HG03558 (cell line): ENCODE measurements around the gene CACNA1C.

Experiments
- ATAC-seq: cut with Tn5 transposase; IDR thresholded peaks from one replicate; pipeline ENCODE4 v1.9.1; 2021; ENCODE audit warnings: moderate number of reproducible peaks; ENCODE audit not compliant: unreplicated experiment; ENCODE audit errors: extremely low read depth

Gene CACNA1C

DNA sequence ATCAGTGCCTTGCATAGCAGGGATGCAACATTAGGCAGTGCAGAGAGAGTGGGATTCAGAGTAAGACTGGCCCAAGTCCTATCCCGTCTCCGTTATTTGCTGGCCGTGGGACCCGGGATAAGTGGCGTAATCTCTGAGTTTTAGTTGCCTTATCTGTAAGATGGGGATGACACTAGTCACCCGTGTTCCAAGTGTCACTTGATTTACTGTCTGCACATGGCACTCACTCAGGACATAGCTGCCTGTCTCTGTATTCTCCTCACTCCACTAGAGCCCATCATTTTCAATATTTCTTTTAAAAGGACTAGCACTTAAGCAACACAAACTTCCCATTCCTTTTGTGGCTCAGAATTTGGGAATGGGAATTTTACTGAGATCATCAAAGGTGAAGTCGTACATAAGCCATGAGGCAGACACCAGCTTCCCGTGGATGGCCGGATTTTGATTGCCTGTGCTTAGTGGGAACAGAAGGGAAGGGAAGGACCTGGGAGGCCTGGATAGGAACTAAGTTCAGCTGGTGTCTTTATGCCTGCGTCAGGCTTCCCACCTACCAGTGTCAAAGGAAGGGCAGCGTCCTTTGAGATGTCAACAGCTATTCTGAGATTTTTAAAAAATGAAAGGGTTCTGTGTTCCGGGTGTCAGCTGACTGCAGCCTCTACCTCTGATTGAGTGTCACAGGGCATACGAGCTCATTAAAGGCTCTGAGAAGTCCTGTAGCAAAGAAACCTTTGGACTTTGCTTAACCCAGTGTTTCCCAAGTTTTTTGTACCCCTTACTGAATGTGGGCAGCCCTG, 361.4 kb downstream of the CACNA1C start:
- ATAC-seq: no peak

DNA sequence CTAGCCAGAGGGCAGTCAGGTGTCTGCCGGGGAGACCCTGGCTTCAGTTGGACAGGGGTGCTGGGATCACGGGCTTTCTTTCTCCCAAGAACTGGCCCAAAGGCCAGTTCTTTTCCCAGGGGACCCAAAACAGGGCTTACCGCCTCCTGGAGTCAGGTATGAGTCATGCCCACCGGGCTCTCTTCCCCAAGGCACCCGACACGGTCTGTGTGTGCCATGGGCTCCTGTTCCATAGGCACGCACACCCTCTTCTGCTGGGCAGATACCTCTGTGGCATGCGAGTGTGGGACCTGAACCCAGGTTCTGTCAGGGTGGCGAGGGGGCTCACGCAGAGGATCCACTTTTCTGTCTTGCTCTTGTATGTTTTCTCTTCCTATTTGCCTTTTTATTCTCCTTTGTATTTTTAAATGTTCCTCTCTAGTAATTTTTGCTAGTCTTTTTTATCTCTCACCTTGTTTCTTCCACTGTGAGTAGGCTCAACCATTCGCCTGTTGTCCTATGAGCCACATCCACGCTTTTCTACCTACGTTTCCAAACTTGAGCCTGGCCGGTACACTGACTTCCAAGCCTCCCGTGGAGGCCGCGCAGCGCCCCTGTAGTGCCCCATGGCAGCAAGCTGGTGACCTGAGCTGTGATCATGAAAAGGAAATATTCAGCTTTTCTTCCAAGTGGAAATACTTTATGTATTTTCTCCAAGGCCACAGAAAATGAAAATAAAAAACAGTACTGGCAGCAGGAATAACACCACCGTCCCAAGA, 362.2 kb downstream of the CACNA1C start:
- no peak for ATAC-seq

DNA sequence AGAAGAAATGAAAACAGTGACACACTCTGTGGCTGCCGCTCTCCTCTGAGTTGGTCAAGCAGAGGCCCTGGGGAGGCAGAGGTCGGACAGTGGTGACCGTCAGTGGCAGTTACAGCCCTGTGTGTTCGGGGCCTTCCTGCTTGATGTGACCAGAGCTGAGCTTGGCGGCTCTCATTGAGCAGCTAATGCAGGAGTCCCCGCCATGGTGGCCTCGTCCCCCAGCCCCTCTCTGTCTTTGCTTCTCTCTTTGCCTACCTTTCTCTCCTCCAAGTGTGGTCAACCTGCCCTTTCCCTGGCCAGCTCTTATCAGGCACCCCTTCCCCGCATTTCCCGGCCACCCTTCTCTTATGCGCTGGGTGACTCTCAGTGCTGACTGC, 362.8 kb downstream of the CACNA1C start:
- no peak for ATAC-seq

DNA sequence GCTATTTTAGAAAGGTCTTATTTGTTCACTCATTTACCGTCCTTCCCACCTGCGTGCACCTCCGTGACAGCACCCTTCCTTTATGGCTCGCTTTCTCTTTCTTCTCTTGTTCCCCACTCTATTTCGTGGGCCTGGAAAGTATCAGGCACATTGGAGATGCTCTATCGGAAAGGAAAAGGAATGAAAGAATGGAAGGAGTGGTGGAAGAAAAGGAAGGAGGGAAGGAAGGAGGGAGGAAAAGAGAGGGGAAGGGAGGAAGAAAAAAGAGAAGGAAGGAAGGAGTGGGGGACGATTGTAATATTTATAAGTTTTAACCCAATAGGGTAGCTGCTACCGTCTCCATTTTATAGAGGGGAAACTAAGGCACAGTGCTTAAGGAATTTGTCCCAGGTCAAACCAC, 363.4 kb downstream of the CACNA1C start:
- no peak for ATAC-seq

DNA sequence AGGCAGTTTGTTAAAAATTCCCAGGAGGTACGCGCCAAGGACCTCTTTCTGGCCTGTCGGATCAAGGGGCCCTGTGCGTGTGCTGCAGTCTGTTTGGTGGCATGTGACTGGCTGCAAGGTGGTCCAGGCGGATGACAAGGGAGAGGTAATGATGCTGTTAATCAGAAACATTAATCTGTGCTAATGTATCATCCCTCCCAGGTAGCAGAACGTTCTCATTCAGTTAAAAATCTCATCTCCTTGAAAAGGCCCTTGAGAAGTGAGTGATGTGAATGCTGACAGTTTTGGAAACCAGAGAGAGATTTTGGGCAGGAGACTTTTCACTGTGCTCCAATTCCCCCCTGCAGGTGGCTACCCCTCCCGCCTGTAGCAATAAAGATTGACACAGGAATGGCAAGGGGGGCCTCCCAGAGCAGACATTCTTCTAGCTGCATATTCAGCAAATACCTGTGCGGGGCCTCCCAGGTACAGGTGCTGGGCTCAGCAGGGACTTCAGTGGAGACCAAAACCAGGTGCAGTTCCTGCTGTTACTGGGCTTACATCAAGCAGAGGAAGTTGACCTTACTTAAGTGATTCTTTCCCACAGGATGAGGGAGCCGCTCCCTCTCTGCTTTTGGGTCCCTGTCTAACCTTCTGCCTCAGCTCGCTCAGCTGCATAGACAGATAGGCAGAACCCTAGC, 364.8 kb downstream of the CACNA1C start:
- ATAC-seq: no peak

DNA sequence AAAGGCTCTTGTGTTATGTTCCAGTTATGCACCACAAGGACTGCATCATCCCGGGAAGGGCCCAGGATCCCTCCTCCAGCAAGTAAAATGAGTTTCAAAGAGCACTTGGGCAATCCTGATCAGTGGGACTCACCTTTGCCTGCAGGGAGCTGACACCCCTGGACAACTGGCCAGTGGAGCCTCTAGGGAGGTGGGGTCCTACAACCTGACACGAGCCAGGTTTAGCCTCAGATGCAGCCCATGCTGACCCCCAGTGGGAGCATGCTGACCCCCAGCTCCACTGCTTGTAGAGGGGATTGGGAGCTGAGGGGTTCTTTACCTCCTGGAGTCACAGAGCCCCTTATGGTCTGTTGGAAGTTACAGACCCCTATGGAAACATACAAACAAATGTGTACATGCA, 365.8 kb downstream of the CACNA1C start:
- no peak for ATAC-seq

DNA sequence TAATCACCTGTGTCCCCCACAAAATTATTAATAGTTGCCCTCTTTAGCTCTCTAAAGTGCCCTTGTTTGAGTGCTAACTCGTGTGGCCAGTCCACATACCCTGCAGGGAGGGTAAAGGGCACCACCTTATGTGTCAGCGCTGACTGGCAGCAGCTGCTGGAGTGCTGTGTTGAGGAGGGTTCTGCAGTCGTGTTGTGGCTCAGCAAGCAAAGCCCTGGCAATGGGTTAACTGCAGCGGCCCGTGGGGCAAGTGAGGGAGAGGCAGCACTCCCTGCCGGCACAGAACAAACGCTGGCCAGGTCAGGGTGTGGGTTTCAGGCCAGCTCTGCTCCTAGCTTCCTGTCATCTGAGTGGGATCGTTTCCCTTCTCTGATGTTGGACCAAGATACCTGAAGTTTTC, 369.8 kb downstream of the CACNA1C start:
- ATAC-seq: no peak

DNA sequence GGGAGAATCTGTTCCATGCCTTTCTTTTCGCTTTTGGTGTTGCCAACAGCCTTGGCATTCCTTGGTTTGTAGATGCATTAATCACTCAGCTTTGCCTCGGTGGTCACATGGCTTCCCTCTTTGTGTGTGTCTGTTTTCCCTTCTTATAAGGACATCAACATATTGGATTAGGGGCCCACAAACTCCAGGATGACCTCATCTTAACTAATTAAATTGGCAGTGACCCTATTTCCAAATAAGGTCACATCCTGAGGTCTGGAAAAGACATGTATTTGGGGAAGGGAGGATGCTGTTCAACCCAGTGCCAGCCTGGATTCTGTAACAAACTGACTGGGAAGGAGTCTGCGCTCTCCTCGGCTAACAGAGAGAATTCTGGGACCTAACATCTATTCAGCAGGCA, 376.2 kb downstream of the CACNA1C start:
- no peak for ATAC-seq

DNA sequence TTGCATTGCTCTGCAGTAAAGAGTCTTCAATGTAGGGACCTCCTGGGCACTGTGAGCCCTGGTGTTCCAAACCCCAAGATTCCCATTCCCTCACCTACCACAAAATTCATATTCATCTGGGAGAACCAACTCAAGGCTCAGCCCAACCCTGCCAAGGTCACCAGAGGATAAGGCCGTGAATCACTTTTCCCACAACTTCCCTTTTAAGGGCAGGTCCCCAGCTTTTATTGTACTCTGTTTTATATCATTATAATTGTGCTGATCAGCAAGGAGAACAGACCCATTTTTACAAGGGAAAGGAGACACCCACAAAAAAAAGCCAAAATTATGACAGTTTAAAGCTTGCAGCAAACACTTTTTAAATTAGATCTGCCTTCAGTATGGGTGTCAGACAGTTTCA, 379.0 kb downstream of the CACNA1C start:
- ATAC-seq: no peak

DNA sequence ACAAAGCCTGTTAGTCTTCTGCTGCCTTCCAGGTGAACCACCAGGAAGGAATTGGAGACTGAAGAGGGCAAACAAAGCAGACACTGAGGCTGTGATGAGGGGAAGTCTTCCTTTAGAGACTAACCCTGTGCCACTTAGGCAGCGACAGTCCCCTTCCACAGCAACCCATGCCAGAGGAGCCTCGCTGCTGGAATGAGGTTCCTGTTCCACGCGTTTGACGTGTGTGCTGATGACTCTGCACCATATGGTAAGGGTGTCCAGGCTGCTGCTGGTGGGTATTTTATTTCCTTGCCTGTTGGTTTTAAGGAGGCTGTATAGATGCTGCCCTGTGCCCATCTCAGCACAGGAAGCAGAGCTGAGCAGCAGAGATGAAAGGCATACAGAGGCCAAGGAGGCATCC, 380.1 kb downstream of the CACNA1C start:
- ATAC-seq: no peak

DNA sequence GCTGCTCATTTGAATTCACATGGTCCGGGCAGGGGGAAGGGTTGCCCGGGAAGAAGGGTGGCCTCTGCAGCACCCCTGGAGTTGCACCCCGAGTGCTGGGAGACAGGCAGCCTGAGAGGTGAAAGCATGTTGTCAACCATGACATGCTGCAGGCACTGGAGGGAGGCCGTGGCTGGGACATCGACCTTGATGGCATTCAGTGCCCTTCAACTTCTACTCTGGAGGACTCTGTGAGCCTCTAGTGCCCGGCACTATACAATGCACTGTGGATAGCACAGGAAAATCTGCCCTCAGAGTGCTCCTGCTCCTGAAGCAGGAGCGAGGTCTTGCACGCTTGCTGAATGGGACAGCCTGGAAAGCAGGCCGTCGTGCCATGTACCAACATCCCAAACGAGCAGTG, 382.7 kb downstream of the CACNA1C start:
- ATAC-seq: no peak

DNA sequence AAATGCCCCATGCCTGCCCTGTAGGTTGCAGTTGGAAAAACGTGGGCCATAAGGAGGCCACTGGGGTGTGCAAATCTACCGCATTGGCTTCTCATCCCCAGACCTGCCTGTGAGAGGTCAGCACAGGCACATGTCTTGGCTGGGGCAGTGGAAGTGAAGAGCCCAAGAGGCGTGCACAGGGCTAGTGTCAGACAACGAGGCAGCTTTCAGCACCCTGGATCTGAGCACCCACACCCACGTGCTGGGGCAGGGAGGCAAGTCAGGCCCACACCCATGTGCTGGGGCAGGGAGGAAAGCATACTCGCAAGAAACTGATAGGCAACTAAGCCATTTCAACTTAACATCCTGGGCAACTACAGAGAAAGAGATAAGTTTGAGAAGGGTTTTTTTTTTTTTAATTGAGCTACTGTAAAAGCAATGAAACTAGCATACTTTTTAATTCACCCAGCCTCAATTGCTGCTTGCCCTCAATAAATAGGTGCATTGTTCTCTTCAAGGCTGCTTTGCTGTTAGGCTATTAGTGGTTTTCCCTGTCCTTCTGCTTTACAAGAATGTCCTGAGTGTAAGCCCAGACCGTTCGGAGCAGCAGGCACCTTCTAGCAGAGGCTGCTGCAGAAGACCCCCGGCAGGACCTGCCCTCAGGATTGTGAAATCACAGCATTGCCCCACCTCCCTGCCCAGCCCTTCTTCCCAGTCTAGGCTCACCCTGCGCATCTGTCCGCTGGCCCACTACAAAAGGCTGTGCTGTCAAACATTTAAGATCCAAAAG, 386.7 kb downstream of the CACNA1C start:
- no peak for ATAC-seq

DNA sequence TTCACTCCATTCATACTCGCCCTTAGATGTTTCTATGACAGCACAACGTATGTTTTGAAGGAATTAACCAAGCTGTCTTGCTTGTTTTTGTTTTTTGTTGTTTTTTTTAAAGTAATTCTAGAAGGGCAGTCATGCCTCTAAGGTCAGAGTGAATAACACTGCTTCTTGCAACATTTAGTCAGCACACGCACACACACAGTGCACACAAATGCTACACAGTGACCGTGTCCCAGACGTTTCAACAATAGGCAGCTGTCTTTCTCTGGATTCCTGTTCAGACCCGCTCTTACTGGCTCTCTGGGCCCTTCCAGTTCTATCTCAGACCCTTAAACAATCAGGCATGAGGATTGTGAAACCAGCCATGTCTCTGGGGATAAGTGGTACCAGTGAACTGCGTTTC, 391.0 kb downstream of the CACNA1C start:
- no peak for ATAC-seq

DNA sequence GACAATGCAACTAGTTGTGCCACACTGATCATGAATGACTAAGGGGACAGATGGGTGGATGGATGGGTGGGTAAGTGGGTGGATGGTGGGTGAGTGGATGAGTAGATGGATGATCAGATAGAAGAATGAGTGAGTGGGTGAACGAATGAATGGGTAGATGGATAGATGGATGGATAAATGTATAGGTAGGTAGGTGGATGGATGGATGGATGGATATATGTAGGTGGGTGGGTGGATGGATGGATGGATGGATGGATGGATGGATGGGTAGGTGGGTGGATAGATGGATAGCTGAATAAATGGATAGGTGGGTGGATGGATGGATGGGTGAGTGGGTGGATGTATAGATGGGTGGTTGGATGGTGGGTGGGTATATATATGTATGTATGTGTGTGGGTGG, 393.2 kb downstream of the CACNA1C start:
- ATAC-seq: no peak

DNA sequence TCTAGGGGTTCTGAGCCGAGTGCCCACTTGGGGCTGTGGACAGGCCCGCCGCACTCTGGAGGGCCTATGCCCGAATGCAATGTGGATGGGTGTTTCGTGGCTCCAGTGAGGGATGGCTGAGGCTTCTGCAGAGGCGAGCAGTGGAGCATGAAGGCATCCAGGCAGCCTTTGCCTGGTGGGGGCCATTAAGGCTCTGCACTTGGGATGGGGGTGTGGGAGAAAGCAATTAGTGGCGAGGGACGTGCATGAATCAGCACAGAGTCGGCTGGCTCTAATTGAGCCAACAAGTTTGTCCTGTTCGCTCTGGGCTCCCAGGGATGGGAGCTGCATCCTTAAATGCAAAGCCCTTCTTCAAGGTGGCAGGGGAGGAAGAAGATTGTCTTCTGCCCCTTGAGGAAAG, 395.1 kb downstream of the CACNA1C start:
- no peak for ATAC-seq

DNA sequence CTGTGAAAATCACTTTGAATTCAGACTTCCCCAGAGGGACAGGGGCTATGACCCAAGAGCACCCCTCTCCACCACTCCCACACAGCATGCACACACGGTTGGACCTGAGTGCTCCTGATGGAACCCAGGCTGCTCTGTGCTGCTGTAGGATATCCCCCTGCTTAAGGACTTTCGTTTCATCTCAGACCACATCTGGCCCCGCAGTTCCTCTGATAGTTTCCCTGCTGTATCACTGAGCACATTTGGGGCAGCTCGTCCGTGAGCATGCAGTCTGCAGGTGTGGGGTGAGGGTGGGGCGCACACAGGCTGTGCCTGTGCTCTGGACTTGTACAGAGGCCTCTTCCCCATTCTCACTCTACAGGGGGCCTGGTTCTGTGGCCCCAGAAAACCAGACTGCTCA, 396.8 kb downstream of the CACNA1C start:
- no peak for ATAC-seq

DNA sequence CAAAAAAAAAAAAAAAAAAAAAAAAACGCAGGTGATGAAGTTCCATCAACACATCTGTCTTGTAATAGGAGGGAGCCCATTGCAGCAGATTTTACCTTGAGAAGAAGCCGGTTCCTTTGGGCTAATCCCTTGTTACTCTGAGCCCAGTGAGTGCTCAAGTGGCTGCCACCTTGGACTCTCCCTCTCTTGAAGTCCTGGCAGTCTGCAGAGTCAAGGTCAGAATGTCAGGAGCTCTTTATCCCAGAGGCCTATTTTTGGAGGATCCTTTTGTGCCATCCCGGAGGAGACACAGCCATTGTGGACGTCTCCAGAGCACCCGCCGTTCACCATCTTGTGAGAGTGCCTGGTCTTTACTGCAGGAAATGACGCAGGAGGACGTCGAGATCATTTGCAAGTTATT, 397.8 kb downstream of the CACNA1C start:
- no peak for ATAC-seq

DNA sequence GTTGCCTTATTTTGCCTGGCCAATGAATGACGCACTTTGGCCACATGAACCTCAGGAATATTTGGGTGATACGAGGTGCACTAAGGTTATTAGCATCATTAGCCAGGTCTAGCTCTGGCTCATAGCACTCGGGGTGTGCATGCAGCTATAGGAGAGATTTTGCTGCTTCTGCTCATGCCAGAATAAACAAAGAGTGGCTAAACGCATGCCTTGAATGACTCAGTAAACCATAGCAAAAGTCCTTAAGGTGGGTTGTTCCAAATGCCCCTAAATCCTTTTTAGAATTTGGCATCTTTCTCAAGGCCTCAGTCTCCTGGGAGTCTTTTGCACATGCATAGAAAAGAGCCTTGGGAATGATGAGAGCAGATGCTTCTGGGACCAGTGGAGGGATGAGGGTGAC, 398.2 kb downstream of the CACNA1C start:
- ATAC-seq: no peak

DNA sequence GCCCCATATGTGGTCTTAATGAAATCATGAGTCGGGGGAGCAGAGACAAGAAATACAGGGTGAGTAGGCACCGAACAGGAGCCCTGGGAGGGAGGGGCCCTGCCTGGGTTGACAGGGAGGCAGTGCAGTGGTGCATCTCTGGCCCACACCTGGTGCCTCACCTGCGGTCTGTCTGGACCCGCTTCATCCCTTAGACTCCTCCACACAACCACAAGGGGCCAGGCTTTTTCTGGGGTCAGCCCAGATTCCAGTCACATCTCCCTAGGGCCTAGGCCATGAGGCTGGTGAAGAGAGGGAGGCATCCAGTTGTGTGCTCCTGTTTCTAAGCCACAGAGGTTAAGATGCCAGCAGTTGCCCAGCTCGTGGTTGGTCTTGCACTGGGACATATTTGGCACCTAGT, 398.7 kb downstream of the CACNA1C start:
- no peak for ATAC-seq

DNA sequence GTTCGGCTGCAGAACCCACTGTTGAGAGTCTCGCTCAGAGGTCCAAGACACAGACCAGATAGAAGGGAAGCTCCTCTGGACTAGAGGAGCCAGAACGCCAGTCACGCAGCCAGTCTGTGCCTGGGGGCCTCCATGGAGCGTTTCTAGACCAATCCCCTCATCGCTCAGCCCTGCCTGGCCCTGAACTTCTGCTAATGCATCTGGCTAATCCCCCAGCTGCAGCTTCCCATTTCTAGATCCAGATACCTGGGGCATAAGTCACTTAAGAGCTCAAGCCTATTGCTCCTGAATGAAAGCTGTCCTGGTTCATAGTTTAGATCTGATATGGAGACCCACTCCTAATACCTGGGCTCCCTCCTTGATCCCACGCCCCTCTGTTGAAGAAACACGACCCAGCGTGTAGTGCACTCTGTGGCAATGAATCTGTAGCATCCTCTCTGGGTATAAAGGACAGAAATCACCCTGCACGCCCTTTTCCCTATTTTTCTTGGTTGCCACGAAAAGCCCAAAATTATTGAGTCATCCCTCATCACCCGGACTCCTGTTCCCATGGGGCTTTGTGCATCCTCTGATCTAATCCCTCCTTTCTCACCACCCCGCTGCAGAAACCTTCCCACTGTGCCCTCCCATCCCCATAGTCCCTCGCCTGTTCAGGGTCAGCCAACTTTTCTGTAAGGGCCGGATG, 400.4 kb downstream of the CACNA1C start:
- ATAC-seq: no peak
